Measurements from ENCODE around the gene NR2F1-AS1.
A peak's percentile ranks its signal among the peaks of the same experiment; 100 is the strongest.

NR2F1-AS1 gene

GRCh38 chr5:93586736-93587596 is 5.9 kb upstream of the NR2F1-AS1 start:
- no peak overlapping the region for H2AFZ ChIP-seq (ENCODE audit: low read length)
- H3K27me3 ChIP-seq (replicated peaks; ENCODE audit: insufficient read depth, low read length), result peaks cover 24% of the 10 kb centered on the region
- no peaks in the 10 kb centered on the region for H4K20me1 ChIP-seq (ENCODE audit: insufficient read depth, low read length)
- TF ChIP-seq CTCF (IDR thresholded peaks at IDR 0.05; ENCODE audit: low read length), result no peak
- TF ChIP-seq EZH2 (optimal IDR thresholded peaks at IDR 0.05; ENCODE audit: low read depth, low read length), result no peak
- TF ChIP-seq EZH2phosphoT487 (IDR thresholded peaks at IDR 0.05; ENCODE audit: low read length), result no peak
- H3K4me2 ChIP-seq (ENCODE audit: low read depth, low read length), result no peak overlapping the region
- DNase-seq, result no peak
- no peaks in the 10 kb centered on the region; the same call in 1 of the 2 replicates for H3K4me1 ChIP-seq (ENCODE audit: low read length)
- H3K9ac ChIP-seq (ENCODE audit: low read length), result no peak overlapping the region
- no peaks in the 10 kb centered on the region for H3K79me2 ChIP-seq (ENCODE audit: low read length)
- no peaks in the 10 kb centered on the region for H3K36me3 ChIP-seq (replicated peaks; ENCODE audit: insufficient read depth, low read length)
- H3K4me3 ChIP-seq (ENCODE audit: low read length), result no peak overlapping the region
- no peaks in the 10 kb centered on the region for H3K9me2 ChIP-seq (replicated peaks; ENCODE audit: insufficient read depth, low read length)
- H3K27ac ChIP-seq (ENCODE audit: low read length), result no peak overlapping the region
- H3K9me3 ChIP-seq (replicated peaks; ENCODE audit: insufficient read depth, low read length), result no peaks in the 10 kb centered on the region
- H3F3A ChIP-seq (ENCODE audit: insufficient read depth, low read length), result no peaks in the 10 kb centered on the region; the same call in 1 of the 2 replicates

- Histone ChIP-seq H3K9ac (ENCODE audit: low read length) (no peak overlapping the region), H2AFZ (ENCODE audit: low read length) (no peak overlapping the region), H3K9me3 (replicated peaks; ENCODE audit: insufficient read depth, low read length) (no peaks in the 10 kb centered on the region), H4K20me1 (ENCODE audit: insufficient read depth, low read length) (no peaks in the 10 kb centered on the region), H3K79me2 (ENCODE audit: low read length) (no peaks in the 10 kb centered on the region), H3K27me3 (replicated peaks; ENCODE audit: insufficient read depth, low read length) (peaks cover 26% of the 10 kb centered on the region), H3K9me2 (replicated peaks; ENCODE audit: insufficient read depth, low read length) (no peaks in the 10 kb centered on the region), H3K36me3 (replicated peaks; ENCODE audit: insufficient read depth, low read length) (no peaks in the 10 kb centered on the region), H3K4me1 (ENCODE audit: low read length) (no peaks in the 10 kb centered on the region; the same call in 1 of the 2 replicates), H3K27ac (ENCODE audit: low read length) (no peak overlapping the region), H3K4me3 (ENCODE audit: low read length) (no peak overlapping the region), H3K4me2 (ENCODE audit: low read depth, low read length) (no peak overlapping the region), H3F3A (ENCODE audit: insufficient read depth, low read length) (no peaks in the 10 kb centered on the region; the same call in 1 of the 2 replicates)
- no peak for TF ChIP-seq CTCF (IDR thresholded peaks at IDR 0.05; ENCODE audit: low read length)
- TF ChIP-seq EZH2 (optimal IDR thresholded peaks at IDR 0.05; ENCODE audit: low read depth, low read length), result no peak
- no peak for TF ChIP-seq EZH2phosphoT487 (IDR thresholded peaks at IDR 0.05; ENCODE audit: low read length)
- DNase-seq, result no peak
Measured at GRCh38 chr5:93585767-93586385, 4.9 kb upstream of the NR2F1-AS1 start.

GRCh38 chr5:93585041-93585766 is 4.2 kb upstream of the NR2F1-AS1 start:
- Histone ChIP-seq H4K20me1 (ENCODE audit: insufficient read depth, low read length) (no peaks in the 10 kb centered on the region), H3K9me3 (replicated peaks; ENCODE audit: insufficient read depth, low read length) (no peaks in the 10 kb centered on the region), H3F3A (ENCODE audit: insufficient read depth, low read length) (no peaks in the 10 kb centered on the region; the same call in 1 of the 2 replicates), H3K36me3 (replicated peaks; ENCODE audit: insufficient read depth, low read length) (no peaks in the 10 kb centered on the region), H3K9me2 (replicated peaks; ENCODE audit: insufficient read depth, low read length) (no peaks in the 10 kb centered on the region), H3K79me2 (ENCODE audit: low read length) (no peaks in the 10 kb centered on the region), H3K27ac (ENCODE audit: low read length) (no peak overlapping the region), H3K9ac (ENCODE audit: low read length) (no peak overlapping the region), H2AFZ (ENCODE audit: low read length) (no peak overlapping the region), H3K4me1 (ENCODE audit: low read length) (no peaks in the 10 kb centered on the region; the same call in 1 of the 2 replicates), H3K4me3 (ENCODE audit: low read length) (no peak overlapping the region), H3K27me3 (replicated peaks; ENCODE audit: insufficient read depth, low read length) (peaks cover 26% of the 10 kb centered on the region), H3K4me2 (ENCODE audit: low read depth, low read length) (no peak overlapping the region)
- DNase-seq, result peak; percentile 10
- TF ChIP-seq EZH2phosphoT487 (IDR thresholded peaks at IDR 0.05; ENCODE audit: low read length) (no peak), EZH2 (optimal IDR thresholded peaks at IDR 0.05; ENCODE audit: low read depth, low read length) (no peak), CTCF (IDR thresholded peaks at IDR 0.05; ENCODE audit: low read length) (no peak)

Measured in MM.1S (cell line).